OCI-LY3 (cell line): ENCODE results near the gene RIN3.

Experiments used
- H2AFZ ChIP-seq: fragments of 200-600, 300-600 bp; shearing (Covaris generic); 2 replicates; pipeline ENCODE4 v1.6.0; 2014; ENCODE audit warnings: antibody characterized with exemption, low read depth, low read length
- H3K27ac ChIP-seq: fragments of 200-600, 300-600 bp; sonication (generic); 2 replicates; pipeline ENCODE4 v1.5.1; 2014; ENCODE audit warnings: mild to moderate bottlenecking, low read length, moderate library complexity, mixed read lengths
- H3K27me3 ChIP-seq: fragments of 200-600, 300-600 bp; sonication (generic); 2 replicates; pipeline ENCODE4 v1.6.1; 2014; ENCODE audit warnings: low read depth, low read length, mixed read lengths
- H3K36me3 ChIP-seq: fragments of 200-600, 300-600 bp; sonication (generic); replicated peaks from 2 replicates; pipeline ENCODE3; 2014; ENCODE audit warnings: low read depth, low read length, mixed read lengths
- H3K4me1 ChIP-seq: fragments of 300-600, 200-600 bp; sonication (generic); 2 replicates; pipeline ENCODE4 v1.6.1; 2014; ENCODE audit warnings: low read length, mixed read lengths
- H3K4me2 ChIP-seq: fragments of 200-600, 300-600 bp; sonication (generic); 2 replicates; pipeline ENCODE4 v1.6.1; 2014; ENCODE audit warnings: low read length, mixed read lengths
- H3K4me3 ChIP-seq: fragments of 300-600, 200-600 bp; sonication (generic); 2 replicates; pipeline ENCODE4 v1.5.1; 2014; ENCODE audit warnings: antibody characterized with exemption, mild to moderate bottlenecking, low read length, moderate library complexity
- H3K79me2 ChIP-seq: fragments of 300-600, 200-600 bp; shearing (Covaris generic); 2 replicates; pipeline ENCODE4 v1.6.1; 2014; ENCODE audit warnings: mild to moderate bottlenecking, low read length, mixed read lengths
- H3K9ac ChIP-seq: fragments of 300-600, 200-600 bp; shearing (Covaris generic); 2 replicates; pipeline ENCODE4 v1.6.0; 2014; ENCODE audit warnings: mild to moderate bottlenecking, low read length, moderate library complexity
- H3K9me3 ChIP-seq: fragments of 200-600, 300-600 bp; shearing (Covaris generic); 2 replicates; pipeline ENCODE4 v1.6.1; 2014; ENCODE audit warnings: low read length, mixed read lengths; ENCODE audit not compliant: insufficient read depth
- H4K20me1 ChIP-seq: fragments of 200-600, 300-600 bp; sonication (generic); 2 replicates; pipeline ENCODE4 v1.6.1; 2016; ENCODE audit warnings: low read length, mixed read lengths; ENCODE audit not compliant: insufficient read depth
- EZH2phosphoT487 ChIP-seq: fragments of 200-600 bp; shearing (Covaris generic); IDR thresholded peaks from 2 replicates; pipeline ENCODE4 v1.6.1; 2018; ENCODE audit warnings: antibody characterized with exemption, mixed run types, low read depth
- TF ChIP-seq, protein P1 (sequence below): fragments of 200-600, 300-600 bp; sonication (generic); IDR thresholded peaks from 2 replicates; pipeline ENCODE4 v1.5.1; 2014; ENCODE audit warnings: antibody characterized with exemption, low read length, low read depth

The RIN3 gene

DNA sequence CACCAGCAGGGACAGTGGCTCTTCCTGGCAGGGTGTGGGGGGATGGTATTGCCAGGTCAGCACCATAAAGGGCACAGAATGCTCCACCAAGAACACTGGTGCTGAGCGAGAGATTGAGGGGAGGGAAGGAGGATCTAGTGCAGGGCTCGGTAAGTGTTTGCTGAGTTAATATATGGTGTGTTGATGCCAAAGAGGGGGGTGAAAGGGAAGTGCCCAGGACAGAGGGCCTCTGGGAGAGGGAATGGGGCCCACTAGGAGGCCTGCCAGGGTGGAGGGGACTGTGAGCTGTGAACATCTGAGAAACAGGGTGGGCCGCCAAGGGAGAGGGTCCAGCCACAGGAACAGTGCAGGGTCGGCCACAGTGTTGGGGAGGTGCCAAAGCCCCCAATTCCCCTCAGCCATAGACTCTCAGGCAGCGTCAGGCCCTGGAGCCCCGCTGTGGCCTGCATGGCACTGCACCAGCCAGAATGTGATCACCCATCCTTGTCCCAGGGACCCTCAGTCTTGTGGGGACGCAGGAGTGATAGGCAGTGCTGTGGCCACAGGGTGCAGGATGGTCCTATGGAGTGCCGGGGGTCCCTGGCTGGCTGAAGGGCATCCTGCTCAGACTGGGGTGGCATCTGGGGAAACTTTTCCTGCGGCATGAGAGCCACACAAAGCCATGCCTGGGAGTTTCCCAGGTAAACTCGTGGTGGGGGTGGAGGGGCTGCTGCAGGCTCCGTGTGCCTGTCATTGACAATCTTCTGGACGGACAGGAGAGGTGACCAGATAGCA is 11.9 kb downstream of the RIN3 start:
- Histone ChIP-seq H3K79me2 (no peaks in the 10 kb centered on the region), H4K20me1 (peaks cover 5% of the 10 kb centered on the region; the same call in 1 of the 2 replicates), H2AFZ (no peak overlapping the region), H3K36me3 (no peaks in the 10 kb centered on the region), H3K27me3 (no peaks in the 10 kb centered on the region), H3K4me2 (no peak overlapping the region), H3K9ac (no peak overlapping the region), H3K9me3 (no peaks in the 10 kb centered on the region), H3K27ac (no peak overlapping the region), H3K4me3 (no peak overlapping the region), H3K4me1 (peaks cover 3% of the 10 kb centered on the region; the same call in 1 of the 2 replicates)
- TF ChIP-seq, protein P1, sequence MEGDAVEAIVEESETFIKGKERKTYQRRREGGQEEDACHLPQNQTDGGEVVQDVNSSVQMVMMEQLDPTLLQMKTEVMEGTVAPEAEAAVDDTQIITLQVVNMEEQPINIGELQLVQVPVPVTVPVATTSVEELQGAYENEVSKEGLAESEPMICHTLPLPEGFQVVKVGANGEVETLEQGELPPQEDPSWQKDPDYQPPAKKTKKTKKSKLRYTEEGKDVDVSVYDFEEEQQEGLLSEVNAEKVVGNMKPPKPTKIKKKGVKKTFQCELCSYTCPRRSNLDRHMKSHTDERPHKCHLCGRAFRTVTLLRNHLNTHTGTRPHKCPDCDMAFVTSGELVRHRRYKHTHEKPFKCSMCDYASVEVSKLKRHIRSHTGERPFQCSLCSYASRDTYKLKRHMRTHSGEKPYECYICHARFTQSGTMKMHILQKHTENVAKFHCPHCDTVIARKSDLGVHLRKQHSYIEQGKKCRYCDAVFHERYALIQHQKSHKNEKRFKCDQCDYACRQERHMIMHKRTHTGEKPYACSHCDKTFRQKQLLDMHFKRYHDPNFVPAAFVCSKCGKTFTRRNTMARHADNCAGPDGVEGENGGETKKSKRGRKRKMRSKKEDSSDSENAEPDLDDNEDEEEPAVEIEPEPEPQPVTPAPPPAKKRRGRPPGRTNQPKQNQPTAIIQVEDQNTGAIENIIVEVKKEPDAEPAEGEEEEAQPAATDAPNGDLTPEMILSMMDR: no peak
- no peak for TF ChIP-seq EZH2phosphoT487

DNA sequence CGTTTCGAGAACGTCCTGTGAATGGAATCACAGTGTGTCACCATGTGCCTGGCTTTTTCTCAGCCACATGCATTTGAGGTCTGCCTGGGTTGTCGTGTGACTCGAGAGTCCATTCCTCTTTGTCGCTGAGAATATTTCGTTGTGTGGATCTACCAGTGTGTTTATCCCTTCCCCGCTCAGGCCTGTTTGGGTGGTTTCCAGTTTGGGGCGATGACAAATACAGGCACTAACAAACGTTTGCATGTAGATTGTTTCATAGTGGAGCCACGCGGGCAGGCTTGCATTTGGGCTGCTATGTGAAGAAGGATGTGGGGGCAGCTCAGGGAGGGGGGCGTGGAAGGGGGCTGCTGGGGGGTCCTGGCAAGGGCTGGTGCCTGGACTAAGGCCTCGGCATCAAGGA is 14.1 kb downstream of the RIN3 start:
- no peaks in the 10 kb centered on the region for H3K79me2 ChIP-seq
- no peak overlapping the region for H3K4me2 ChIP-seq
- H3K4me1 ChIP-seq: peaks cover 16% of the 10 kb centered on the region
- H3K27ac ChIP-seq: no peak overlapping the region
- no peaks in the 10 kb centered on the region for H3K36me3 ChIP-seq
- H4K20me1 ChIP-seq: peaks cover 5% of the 10 kb centered on the region; the same call in 1 of the 2 replicates
- no peak overlapping the region for H2AFZ ChIP-seq
- H3K9me3 ChIP-seq: no peaks in the 10 kb centered on the region
- H3K4me3 ChIP-seq: no peak overlapping the region
- no peak for TF ChIP-seq EZH2phosphoT487
- TF ChIP-seq, protein P1: no peak
- H3K27me3 ChIP-seq: no peaks in the 10 kb centered on the region
- no peak overlapping the region for H3K9ac ChIP-seq

DNA sequence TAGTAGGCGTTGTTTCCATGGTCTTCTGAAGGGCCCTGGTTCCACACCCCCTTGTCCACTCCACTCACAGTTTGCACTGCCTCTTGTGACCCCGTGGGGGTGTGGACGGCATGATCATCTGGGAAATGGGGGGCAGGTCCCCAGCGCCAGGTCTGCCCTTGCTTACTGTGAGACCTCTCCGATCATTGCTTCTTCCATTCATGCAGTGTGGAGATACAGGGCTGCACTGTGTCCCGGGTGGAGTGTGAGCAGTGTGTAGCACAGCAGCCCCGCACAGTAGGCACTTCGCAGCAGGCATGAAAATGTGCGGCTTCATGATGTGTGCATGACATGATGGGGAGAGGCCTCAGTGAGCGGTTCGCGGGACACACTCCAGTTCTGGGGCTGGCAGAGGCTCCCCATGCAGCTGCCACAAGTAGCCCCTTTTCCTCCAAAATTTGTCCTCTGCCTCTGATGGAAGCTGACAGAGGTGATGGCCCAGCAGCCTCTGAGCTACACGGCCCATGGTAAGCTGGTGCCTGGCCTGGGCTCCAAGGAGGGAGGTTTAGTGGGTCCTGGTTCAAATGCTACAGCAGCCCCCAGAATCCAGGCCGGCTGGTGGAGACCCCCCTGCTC is 15.0 kb downstream of the RIN3 start:
- Histone ChIP-seq H3K4me2 (no peak overlapping the region), H3K9me3 (no peaks in the 10 kb centered on the region), H2AFZ (no peak overlapping the region), H4K20me1 (peaks cover 5% of the 10 kb centered on the region; the same call in 1 of the 2 replicates), H3K36me3 (no peaks in the 10 kb centered on the region), H3K27me3 (no peaks in the 10 kb centered on the region), H3K27ac (no peak overlapping the region), H3K4me3 (no peak overlapping the region), H3K79me2 (no peaks in the 10 kb centered on the region), H3K9ac (no peak overlapping the region), H3K4me1 (peaks cover 16% of the 10 kb centered on the region)
- TF ChIP-seq, protein P1: no peak
- no peak for TF ChIP-seq EZH2phosphoT487

DNA sequence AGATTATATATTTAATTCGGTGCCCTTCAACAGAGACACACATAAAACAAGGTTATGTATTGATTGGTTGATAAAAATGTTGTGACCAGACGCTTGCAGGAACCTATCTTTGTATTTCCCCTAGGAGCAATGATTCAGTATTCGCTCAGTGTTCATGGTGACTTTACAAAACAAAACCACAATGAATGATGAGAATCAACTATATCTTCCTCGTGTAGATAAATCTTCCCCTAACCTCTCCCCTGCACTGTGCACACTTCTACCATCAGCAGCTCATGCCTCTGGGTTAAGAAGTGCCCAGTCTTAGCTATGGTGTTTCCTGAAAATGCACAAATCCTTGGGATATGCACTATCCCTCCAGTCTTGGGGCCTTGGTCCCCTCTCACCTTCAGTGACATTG is 16.3 kb downstream of the RIN3 start:
- Histone ChIP-seq H3K9me3 (no peaks in the 10 kb centered on the region), H3K4me2 (no peak overlapping the region), H3K36me3 (no peaks in the 10 kb centered on the region), H3K27me3 (no peaks in the 10 kb centered on the region), H3K27ac (no peak overlapping the region), H3K4me1 (peaks cover 21% of the 10 kb centered on the region), H2AFZ (no peak overlapping the region), H3K79me2 (no peaks in the 10 kb centered on the region), H3K4me3 (no peak overlapping the region), H4K20me1 (peaks cover 5% of the 10 kb centered on the region; the same call in 1 of the 2 replicates), H3K9ac (no peak overlapping the region)
- TF ChIP-seq, protein P1: no peak
- TF ChIP-seq EZH2phosphoT487: no peak
